HEK293T (cell line): ENCODE measurements around the gene SEMG2.

Experiments used
- CTCF ChIA-PET: fragments of 350-600 bp; formaldehyde crosslinking; extraction: SDS; loops from one replicate; lab custom pipeline; 2021; ENCODE audit warnings: antibody characterized with exemption, inconsistent platforms; lab: Yijun Ruan, JAX
- POLR2A ChIA-PET: fragments of 350-600 bp; formaldehyde crosslinking; extraction: SDS; loops from one replicate; lab custom pipeline; 2020; ENCODE audit warnings: antibody characterized with exemption, inconsistent platforms; lab: Yijun Ruan, JAX
- DNase-seq: peaks from one replicate; pipeline ENCODE4 v3.0.0; 2012; ENCODE audit warnings: mixed read lengths; ENCODE audit errors: extremely low spot score
- ARNT ChIP-seq: fragments of 450-650 bp; IDR thresholded peaks from 2 replicates; pipeline ENCODE4 v1.6.1; 2017; ENCODE audit warnings: mild to moderate bottlenecking
- BHLHE40 ChIP-seq: fragments of 450-650 bp; IDR thresholded peaks from 2 replicates; pipeline ENCODE4 v1.6.1; 2016; ENCODE audit warnings: mild to moderate bottlenecking, moderate library complexity, borderline replicate concordance
- CTBP1 ChIP-seq: fragments of 450-650 bp; IDR thresholded peaks from 2 replicates; pipeline ENCODE4 v1.6.1; 2016; ENCODE audit warnings: borderline replicate concordance
- ELF4 ChIP-seq: fragments of 450-650 bp; IDR thresholded peaks from 2 replicates; pipeline ENCODE4 v1.6.1; 2017; ENCODE audit warnings: antibody characterized with exemption
- FOXA1 ChIP-seq: fragments of 450-650 bp; IDR thresholded peaks from 2 replicates; pipeline ENCODE4 v1.6.1; 2016; ENCODE audit warnings: mild to moderate bottlenecking
- FOXK2 ChIP-seq: fragments of 450-650 bp; IDR thresholded peaks from 2 replicates; pipeline ENCODE4 v1.6.1; 2016; ENCODE audit warnings: mild to moderate bottlenecking
- FOXM1 ChIP-seq: fragments of 450-650 bp; IDR thresholded peaks from 2 replicates; pipeline ENCODE4 v1.6.1; 2017; ENCODE audit warnings: mild to moderate bottlenecking, borderline replicate concordance
- HDGF ChIP-seq: fragments of 450-650 bp; IDR thresholded peaks from 2 replicates; pipeline ENCODE4 v1.6.1; 2017; ENCODE audit warnings: antibody characterized with exemption, borderline replicate concordance
- L3MBTL2 ChIP-seq: fragments of 450-650 bp; conservative IDR thresholded peaks from 2 replicates; pipeline ENCODE4 v1.6.1; 2016; ENCODE audit warnings: mild to moderate bottlenecking
- LEF1 ChIP-seq: fragments of 450-650 bp; IDR thresholded peaks from 2 replicates; pipeline ENCODE4 v1.6.1; 2017; ENCODE audit warnings: mild to moderate bottlenecking, borderline replicate concordance
- NFRKB ChIP-seq: fragments of 450-650 bp; IDR thresholded peaks from 2 replicates; pipeline ENCODE4 v1.6.1; 2016; ENCODE audit warnings: mild to moderate bottlenecking, moderate library complexity
- PKNOX1 ChIP-seq: fragments of 450-650 bp; IDR thresholded peaks from 2 replicates; pipeline ENCODE4 v1.6.1; 2016
- SP1 ChIP-seq: fragments of 450-650 bp; IDR thresholded peaks from 2 replicates; pipeline ENCODE4 v1.6.1; 2017
- SUZ12 ChIP-seq: fragments of 450-650 bp; IDR thresholded peaks from 2 replicates; pipeline ENCODE4 v1.6.1; 2016; ENCODE audit warnings: mild to moderate bottlenecking
- TARDBP ChIP-seq: fragments of 450-650 bp; IDR thresholded peaks from 2 replicates; pipeline ENCODE4 v1.6.1; 2016
- ZNF384 ChIP-seq: fragments of 450-650 bp; IDR thresholded peaks from 2 replicates; pipeline ENCODE4 v1.6.1; 2016

The SEMG2 gene

GRCh38 chr20:45266977-45267376, 45.8 kb downstream of the SEMG2 start:
- no peak for TF ChIP-seq ELF4
- TF ChIP-seq ZNF384: no peak
- TF ChIP-seq PKNOX1: no peak
- no peak for TF ChIP-seq FOXA1
- no peak for TF ChIP-seq FOXM1
- TF ChIP-seq LEF1: no peak
- no peak for TF ChIP-seq SP1
- TF ChIP-seq ARNT: no peak
- no peak for TF ChIP-seq SUZ12
- TF ChIP-seq TARDBP: no peak
- no peak for TF ChIP-seq HDGF
- no peak for TF ChIP-seq L3MBTL2
- TF ChIP-seq NFRKB: no peak
- no peak for TF ChIP-seq CTBP1
- no peak for TF ChIP-seq FOXK2
- TF ChIP-seq BHLHE40: no peak
- POLR2A ChIA-PET: no interaction called here
- CTCF ChIA-PET: no interaction called here
- DNase-seq: no peak

GRCh38 chr20:45268531-45268930, 47.4 kb downstream of the SEMG2 start:
- POLR2A ChIA-PET: no interaction called here
- CTCF ChIA-PET: no interaction called here
- DNase-seq: no peak

GRCh38 chr20:45269056-45269455, 47.9 kb downstream of the SEMG2 start:
- TF ChIP-seq CTBP1 (no peak), SP1 (no peak), FOXK2 (no peak), BHLHE40 (no peak), TARDBP (no peak)
- no peak for DNase-seq
- CTCF ChIA-PET: no interaction called here
- POLR2A ChIA-PET: no interaction called here

More at GRCh38 chr20:45268531-45268930, 47.4 kb downstream of the SEMG2 start:
- TF ChIP-seq FOXM1: no peak
- TF ChIP-seq HDGF: no peak
- no peak for TF ChIP-seq BHLHE40
- no peak for TF ChIP-seq FOXK2
- no peak for TF ChIP-seq NFRKB
- TF ChIP-seq ARNT: no peak
- TF ChIP-seq SP1: no peak
- TF ChIP-seq PKNOX1: no peak
- TF ChIP-seq CTBP1: no peak
- TF ChIP-seq LEF1: no peak
- no peak for TF ChIP-seq FOXA1
- no peak for TF ChIP-seq ELF4
- no peak for TF ChIP-seq SUZ12
- TF ChIP-seq TARDBP: no peak
- no peak for TF ChIP-seq ZNF384
- TF ChIP-seq L3MBTL2: no peak

GRCh38 chr20:45269754-45270270, 48.6 kb downstream of the SEMG2 start:
- DNase-seq: no peak
- TF ChIP-seq FOXA1 (no peak), SUZ12 (no peak), LEF1 (no peak), NFRKB (no peak), SP1 (no peak), ARNT (no peak), PKNOX1 (no peak), FOXK2 (no peak), CTBP1 (no peak), ZNF384 (no peak), BHLHE40 (no peak), TARDBP (no peak), HDGF (no peak), ELF4 (no peak)
- CTCF ChIA-PET: no interaction called here
- POLR2A ChIA-PET: no interaction called here
